CD8-positive, alpha-beta memory T cell (primary cell): ENCODE measurements around the gene UFD1. TPM values are rescaled to one million over a fixed set of nuclear protein-coding genes. Genes with fewer than 3 reads are reported as not detected.

Experiments
- CTCF ChIA-PET: fragments of 350-600 bp; sonication (Branson Sonifier 250); formaldehyde crosslinking; loops from one replicate; lab custom pipeline; 2021; ENCODE audit warnings: antibody characterized with exemption; lab: Charles Lee
- POLR2A ChIA-PET: fragments of 350-600 bp; sonication (Branson Sonifier 250); formaldehyde crosslinking; loops from one replicate; lab custom pipeline; 2021; ENCODE audit warnings: antibody characterized with exemption; lab: Charles Lee
- DNase-seq, 5 donors: peaks; one replicate each; pipeline versions ENCODE4 v3.0.0 to v3.0.0-alpha.2; 2020 to 2022; ENCODE audit warnings: mixed read lengths in 1 of 5
- H3K27ac ChIP-seq: one replicate; pipeline ENCODE4 v1.7.0; 2013; ENCODE audit warnings: low read depth, mild to moderate bottlenecking, low read length, moderate library complexity
- H3K27me3 ChIP-seq: 2 replicates; pipeline ENCODE4 v1.7.0; 2013; ENCODE audit warnings: low read length, mild to moderate bottlenecking; ENCODE audit not compliant: insufficient read depth, poor library complexity, severe bottlenecking
- H3K36me3 ChIP-seq: 2 replicates; pipeline ENCODE4 v1.7.0; 2013; ENCODE audit warnings: mild to moderate bottlenecking, low read length, moderate library complexity; ENCODE audit not compliant: insufficient read depth
- H3K4me1 ChIP-seq: 2 replicates; pipeline ENCODE4 v1.7.0; 2013; ENCODE audit warnings: mild to moderate bottlenecking, low read length, moderate library complexity; ENCODE audit not compliant: insufficient read depth
- H3K4me3 ChIP-seq: 2 replicates; pipeline ENCODE4 v1.7.0; 2013; ENCODE audit warnings: mild to moderate bottlenecking, low read length
- H3K9me3 ChIP-seq: 2 replicates; pipeline ENCODE4 v1.7.0; 2013; ENCODE audit warnings: mild to moderate bottlenecking, low read length
- H3K27ac Mint-ChIP-seq, 8 donors: one replicate each; pipeline ENCODE4 v1.8.0; 2020 to 2021; ENCODE audit warnings: mixed read lengths in 8 of 8, mild to moderate bottlenecking in 6 of 8, inconsistent platforms in 3 of 8, moderate library complexity in 3 of 8
- H3K27me3 Mint-ChIP-seq, 2 donors: one replicate each; pipeline ENCODE4 v1.8.0; 2020 to 2021; ENCODE audit warnings: mixed read lengths in 2 of 2, mild to moderate bottlenecking in 1 of 2, moderate library complexity in 1 of 2
- H3K36me3 Mint-ChIP-seq, 3 donors: one replicate each; pipeline ENCODE4 v1.8.0; 2020 to 2021; ENCODE audit warnings: mixed read lengths in 3 of 3, inconsistent platforms in 1 of 3, mild to moderate bottlenecking in 1 of 3
- H3K4me1 Mint-ChIP-seq, 3 donors: one replicate each; pipeline ENCODE4 v1.8.0; 2020 to 2021; ENCODE audit warnings: mixed read lengths in 3 of 3, inconsistent platforms in 1 of 3, mild to moderate bottlenecking in 1 of 3
- H3K4me3 Mint-ChIP-seq, 7 donors: one replicate each; pipeline ENCODE4 v1.8.0; 2020 to 2021; ENCODE audit warnings: mixed read lengths in 7 of 7, mild to moderate bottlenecking in 6 of 7, moderate library complexity in 4 of 7, inconsistent platforms in 2 of 7
- H3K9me3 Mint-ChIP-seq, 5 donors: one replicate each; pipeline ENCODE4 v1.8.0; 2020 to 2022; ENCODE audit warnings: mixed read lengths in 5 of 5, mild to moderate bottlenecking in 3 of 5, moderate library complexity in 2 of 5, inconsistent platforms in 1 of 5
- polyA plus RNA-seq: library from polyadenylated mRNA; unstranded; fragments of 300-500 nt; fragmentation: Illumina TruSeq; gene quantifications from one replicate; pipeline ENCODE4 v1.2.3, GENCODE V29; 2021
- total RNA-seq, 2 experiments: library from RNA; stranded (reverse); gene quantifications; one replicate each; pipeline ENCODE4 v1.2.3, GENCODE V29; 2021

Gene UFD1
- total and polyA plus RNA-seq, 3 experiments from 2014 or later, result 82.7 to 88.8 (median 87.3) TPM

DNA sequence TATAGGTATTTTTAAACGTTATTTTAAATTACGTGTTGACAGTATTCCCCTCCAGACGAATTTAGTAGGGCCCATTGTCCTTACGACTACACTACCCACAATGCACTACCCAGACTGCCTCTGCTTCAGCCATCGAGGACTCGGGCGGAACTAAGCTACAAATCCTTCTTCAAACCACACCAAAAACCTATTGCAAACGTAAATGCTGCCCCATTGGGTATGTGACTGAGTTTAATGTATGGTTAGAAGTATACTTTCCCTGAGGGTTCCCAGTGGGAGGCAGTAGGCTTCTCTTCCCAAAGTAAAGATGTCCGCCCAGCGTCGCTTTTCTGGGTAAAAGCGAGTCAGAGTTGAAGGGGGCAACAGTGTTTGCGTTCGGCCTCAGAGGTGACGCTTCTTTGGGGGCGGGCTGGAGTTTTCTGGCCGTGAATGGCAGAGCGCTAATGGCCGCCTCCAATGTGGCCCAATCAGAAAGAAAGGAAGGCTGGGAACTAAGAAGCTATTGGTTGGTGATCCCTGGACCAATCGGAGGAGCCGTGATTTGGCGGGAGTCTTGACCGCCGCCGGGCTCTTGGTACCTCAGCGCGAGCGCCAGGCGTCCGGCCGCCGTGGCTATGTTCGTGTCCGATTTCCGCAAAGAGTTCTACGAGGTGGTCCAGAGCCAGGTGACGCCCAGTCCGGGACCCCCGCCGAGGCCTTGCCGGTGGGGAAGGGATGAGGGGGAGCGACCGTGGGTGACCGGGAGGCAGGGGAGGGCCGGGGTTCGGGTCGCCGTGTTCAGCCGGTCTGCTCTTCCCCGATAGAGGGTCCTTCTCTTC lies 571 bp upstream of the UFD1 start, which contains the start of gene CDC45:
Gene CDC45 (plus strand): TSS at position 566 of the 818 bp plus-strand sequence. CDS start 49 bp downstream, at position 615.
- CTCF ChIA-PET, result interaction anchor here (1.0 to 1.8 kb wide), 3 partner anchors 9 to 335 kb away, joined by 3 to 7 read pairs (median 3); partner anchors contain the start of gene ESS2

DNA sequence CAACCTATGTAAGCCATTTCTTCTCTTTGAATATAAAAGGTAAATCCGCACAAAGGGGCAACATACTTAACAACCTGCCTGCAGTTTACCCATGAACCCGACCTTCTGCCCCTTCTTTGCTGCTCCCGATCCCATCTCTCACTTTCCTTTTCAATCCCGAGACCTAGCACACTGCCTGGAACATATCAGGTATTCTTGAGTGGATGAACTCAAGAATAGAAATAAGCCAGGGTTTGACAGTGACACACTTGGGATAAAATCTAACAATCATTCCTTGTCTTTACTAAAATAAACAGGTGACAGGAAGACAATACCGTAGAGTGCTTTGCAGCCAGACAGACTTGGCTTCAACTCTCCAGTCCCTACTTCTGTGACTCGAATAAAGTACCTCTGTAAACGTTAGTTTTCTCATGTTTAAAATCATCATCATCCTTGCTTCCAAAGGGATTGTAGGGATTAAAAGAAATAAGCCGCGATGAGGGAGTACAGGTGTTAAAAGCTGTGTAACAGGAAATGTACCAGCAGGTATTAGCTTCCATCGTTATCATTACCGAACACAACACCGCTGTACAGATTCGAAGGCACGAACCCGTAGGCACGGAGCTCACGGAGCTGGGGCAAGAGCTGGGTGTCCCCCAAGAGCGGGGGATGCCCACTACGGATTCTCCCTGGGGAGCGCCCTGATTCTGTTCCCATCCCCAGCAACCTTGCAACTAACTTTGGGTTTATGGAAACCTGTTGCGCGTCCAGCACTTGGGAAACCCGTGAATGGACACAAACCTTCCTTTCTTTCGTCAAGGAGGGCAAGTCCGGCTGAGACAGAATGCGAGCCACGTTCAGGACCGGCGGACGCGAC lies 720 bp downstream of the UFD1 start:
- Histone ChIP-seq H3K36me3 (peaks cover 16% of the 10 kb centered on the region), H3K4me1 (peaks cover 11% of the 10 kb centered on the region), H3K27me3 (no peaks in the 10 kb centered on the region), H3K4me3 (peak overlapping the region; percentile 85), H3K9me3 (no peaks in the 10 kb centered on the region), H3K27ac (peak overlapping the region; percentile 100)
- Mint-ChIP-seq H3K27ac (peak overlapping the region; percentile 39 to 99 (median 85)), H3K36me3 (peaks cover 0 to 30% (median 4%) of the 10 kb centered on the region in 3 donors), H3K9me3 (no peaks in the 10 kb centered on the region), H3K4me1 (peaks cover 30 to 42% (median 41%) of the 10 kb centered on the region in 3 donors), H3K27me3 (no peaks in the 10 kb centered on the region), H3K4me3 (peak overlapping the region; percentile 85 to 96 (median 93))
- CTCF ChIA-PET, result interaction anchor here (0.6 to 1.8 kb wide), 7 partner anchors 14 to 370 kb away, joined by 3 to 7 read pairs (median 3); partner anchors contain the start of genes ESS2 and MRPL40
- POLR2A ChIA-PET, result interaction anchor here (0.6 to 1.8 kb wide), 3 partner anchors 33 to 573 kb away, joined by 3 to 11 read pairs (median 3); partner anchors contain the start of genes DGCR6, HIRA and MRPL40
- DNase-seq, result peak in 1 of 5 donors; percentile 33

More for the DNA sequence above, 571 bp upstream of the UFD1 start, which contains the start of gene CDC45:
- Mint-ChIP-seq H3K27ac (peak within 1 kb of the TSS; percentile 99 to 100 (median 100)), H3K36me3 (peaks cover 0 to 20% (median 3%) of the 10 kb centered on the region in 3 donors), H3K4me1 (peaks cover 29 to 41% (median 38%) of the 10 kb centered on the region in 3 donors), H3K27me3 (no peaks in the 10 kb centered on the region), H3K4me3 (peak within 1 kb of the TSS; percentile 88 to 99 (median 93)), H3K9me3 (no peaks in the 10 kb centered on the region)
- Histone ChIP-seq H3K4me3 (peak within 1 kb of the TSS; percentile 85), H3K36me3 (peaks cover 8% of the 10 kb centered on the region), H3K9me3 (no peaks in the 10 kb centered on the region), H3K27me3 (no peaks in the 10 kb centered on the region), H3K4me1 (peaks cover 11% of the 10 kb centered on the region), H3K27ac (peak within 1 kb of the TSS; percentile 100)
- peak; percentile 89 to 95 (median 94) for DNase-seq
- POLR2A ChIA-PET, result interaction anchor here (0.6 to 1.5 kb wide), 10 partner anchors 8 to 574 kb away, joined by 3 to 11 read pairs (median 4); partner anchors contain the start of genes C22orf39, CLTCL1, DGCR2 and DGCR6

DNA sequence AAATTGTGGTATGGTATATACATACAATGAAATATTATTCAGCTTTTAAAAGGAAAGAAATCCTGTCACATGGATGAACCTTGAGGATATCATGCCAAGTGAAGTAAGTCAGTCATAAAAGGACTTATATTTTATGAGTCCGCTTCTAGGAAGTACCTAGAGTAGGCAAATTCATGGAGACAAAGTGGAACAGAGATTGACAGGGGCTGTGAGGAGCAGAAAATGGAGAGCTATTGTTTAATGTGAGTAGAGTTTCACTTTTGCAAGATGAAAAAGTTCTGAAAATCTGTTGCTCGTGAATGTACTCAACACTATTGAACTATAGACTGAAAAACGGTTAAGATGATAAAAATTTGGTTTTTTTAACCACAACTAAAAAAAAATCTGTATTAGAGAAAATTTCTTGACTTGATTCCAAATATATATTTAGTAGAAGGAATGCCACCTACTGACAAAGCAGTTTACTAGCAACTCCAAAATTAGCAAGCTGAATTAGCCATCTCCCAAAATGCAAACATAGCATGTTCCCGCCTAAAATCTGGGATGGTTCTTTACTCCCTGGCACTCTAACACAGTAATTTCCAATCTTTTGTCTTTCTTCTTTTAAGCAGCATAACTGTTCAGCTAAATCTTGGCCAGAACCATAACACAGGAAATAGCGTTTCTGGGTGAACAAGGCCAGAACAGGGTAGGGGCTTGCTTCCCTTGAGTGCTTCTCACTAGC lies 1.5 kb downstream of the UFD1 start:
- Histone ChIP-seq H3K27ac (peak overlapping the region; percentile 100), H3K4me1 (peaks cover 11% of the 10 kb centered on the region), H3K9me3 (no peaks in the 10 kb centered on the region), H3K27me3 (no peaks in the 10 kb centered on the region), H3K4me3 (peak overlapping the region; percentile 85), H3K36me3 (peaks cover 23% of the 10 kb centered on the region)
- peaks cover 0 to 38% (median 4%) of the 10 kb centered on the region in 3 donors for H3K36me3 Mint-ChIP-seq
- no peaks in the 10 kb centered on the region for H3K27me3 Mint-ChIP-seq
- H3K4me1 Mint-ChIP-seq, result peaks cover 31 to 42% (median 41%) of the 10 kb centered on the region in 3 donors
- peak overlapping the region; percentile 69 to 99 (median 89) for H3K27ac Mint-ChIP-seq
- ChIA-PET CTCF (interaction anchor here (0.8 to 1.5 kb wide), 5 partner anchors 14 to 369 kb away, joined by 3 to 7 read pairs (median 3); partner anchors contain the start of gene ESS2), POLR2A (interaction anchor here (1.5 to 1.8 kb wide), 2 partner anchors 45 to 572 kb away, joined by 3 to 11 read pairs; partner anchors contain the start of genes DGCR6, HIRA and MRPL40)
- DNase-seq, result peak in 2 of 5 donors; percentile 4 to 18
- peak overlapping the region; percentile 85 to 96 (median 93) for H3K4me3 Mint-ChIP-seq
- no peaks in the 10 kb centered on the region for H3K9me3 Mint-ChIP-seq

DNA sequence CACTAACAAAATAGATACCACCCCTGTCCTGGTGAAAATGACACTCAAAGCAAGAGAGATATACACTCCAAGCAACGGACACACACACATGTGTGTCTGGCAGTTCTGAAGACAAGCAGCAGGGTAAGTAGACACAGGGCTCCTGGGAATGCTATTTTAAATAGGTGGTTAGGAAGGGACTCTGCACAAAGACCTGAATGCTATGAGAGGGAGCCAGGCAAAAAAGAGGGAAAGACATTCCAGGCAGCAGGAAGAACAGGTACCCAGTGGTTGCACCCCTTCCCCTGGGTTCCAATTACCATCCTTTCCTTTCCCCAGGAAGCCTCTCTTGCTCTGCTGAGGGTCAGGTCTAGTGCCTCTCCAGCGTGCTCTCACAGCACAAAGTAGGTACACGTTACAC lies 3.0 kb downstream of the UFD1 start:
- no peak overlapping the region for H3K27ac ChIP-seq
- peaks cover 11% of the 10 kb centered on the region for H3K4me1 ChIP-seq
- peak overlapping the region in 3 of 8 donors; percentile 3 to 26 (median 17) for H3K27ac Mint-ChIP-seq
- peaks cover 36% of the 10 kb centered on the region for H3K36me3 ChIP-seq
- no peaks in the 10 kb centered on the region for H3K9me3 ChIP-seq
- peaks cover 0 to 53% (median 6%) of the 10 kb centered on the region in 3 donors for H3K36me3 Mint-ChIP-seq
- no peak for DNase-seq
- ChIA-PET POLR2A (no interaction called here), CTCF (no interaction called here)
- no peaks in the 10 kb centered on the region for H3K27me3 Mint-ChIP-seq
- peaks cover 33 to 45% (median 41%) of the 10 kb centered on the region in 3 donors for H3K4me1 Mint-ChIP-seq
- no peaks in the 10 kb centered on the region for H3K9me3 Mint-ChIP-seq
- no peaks in the 10 kb centered on the region for H3K27me3 ChIP-seq
- H3K4me3 ChIP-seq, result no peak overlapping the region
- H3K4me3 Mint-ChIP-seq, result peak overlapping the region in 1 of 7 donors; percentile 67

DNA sequence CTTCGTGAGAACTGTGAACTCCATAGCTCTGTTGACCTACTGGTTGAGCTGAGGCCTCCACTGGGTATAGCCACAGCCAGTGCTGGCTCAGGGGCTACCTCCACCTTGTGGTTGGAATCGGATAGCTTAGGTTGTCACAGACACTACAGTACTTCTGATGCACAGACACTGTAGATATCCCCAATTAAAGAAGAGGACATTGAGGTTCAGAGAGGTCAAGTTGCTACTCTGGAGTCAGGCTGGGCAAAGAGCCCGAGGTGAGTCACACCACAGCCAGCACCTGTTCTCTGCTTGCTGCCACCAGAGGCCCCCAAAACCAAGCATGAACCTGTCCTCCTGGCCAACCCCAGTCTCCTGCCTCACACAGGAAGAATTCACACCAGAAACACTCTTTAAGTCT lies 5.4 kb downstream of the UFD1 start:
- Mint-ChIP-seq H3K27ac (no peak overlapping the region), H3K9me3 (no peaks in the 10 kb centered on the region)
- H3K27me3 ChIP-seq, result no peaks in the 10 kb centered on the region

DNA sequence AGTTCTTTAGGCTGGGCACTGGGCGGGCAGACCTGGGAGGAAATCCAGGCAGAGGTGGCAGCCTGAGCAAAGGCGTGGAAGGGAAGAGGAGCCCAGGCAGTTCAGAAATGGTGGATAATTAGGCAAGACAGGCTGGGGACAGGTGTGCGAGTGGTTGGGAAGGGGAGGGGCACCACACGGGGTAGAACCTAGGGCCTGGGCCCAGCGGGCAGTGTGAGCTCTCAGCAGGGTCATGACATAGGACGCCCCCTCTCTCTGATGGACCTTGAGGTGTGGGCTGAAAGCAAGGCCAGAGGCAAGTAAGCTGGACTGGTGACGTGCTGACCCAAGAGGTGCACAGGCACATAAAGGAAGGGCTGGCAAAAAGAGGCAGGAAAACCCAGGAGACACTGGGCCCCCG lies 6.8 kb downstream of the UFD1 start:
- POLR2A ChIA-PET, result no interaction called here

More for the DNA sequence above, 5.4 kb downstream of the UFD1 start:
- Histone ChIP-seq H3K36me3 (peaks cover 58% of the 10 kb centered on the region), H3K4me1 (peaks cover 11% of the 10 kb centered on the region), H3K9me3 (no peaks in the 10 kb centered on the region), H3K4me3 (no peak overlapping the region), H3K27ac (no peak overlapping the region)
- Mint-ChIP-seq H3K36me3 (peaks cover 4 to 73% (median 10%) of the 10 kb centered on the region in 3 donors), H3K4me3 (no peak overlapping the region), H3K27me3 (no peaks in the 10 kb centered on the region), H3K4me1 (peaks cover 28 to 35% (median 30%) of the 10 kb centered on the region in 3 donors)
- DNase-seq, result no peak
- POLR2A ChIA-PET, result interaction anchor here (1.2 kb wide), 1 partner anchor 41 kb away, joined by 3 read pairs; the partner anchor contains the start of gene MRPL40
- CTCF ChIA-PET, result interaction anchor here (1.9 kb wide), 1 partner anchor 27 kb away, joined by 6 read pairs; no protein-coding TSS in a partner anchor

More for the DNA sequence above, 6.8 kb downstream of the UFD1 start:
- H3K27ac Mint-ChIP-seq, result peak overlapping the region in 1 of 8 donors; percentile 92
- peaks cover 71% of the 10 kb centered on the region for H3K36me3 ChIP-seq
- DNase-seq, result no peak
- CTCF ChIA-PET, result no interaction called here
- H3K4me3 ChIP-seq, result no peak overlapping the region
- no peak overlapping the region for H3K4me3 Mint-ChIP-seq
- H3K4me1 ChIP-seq, result peaks cover 3% of the 10 kb centered on the region
- no peaks in the 10 kb centered on the region for H3K9me3 ChIP-seq
- H3K27me3 ChIP-seq, result no peaks in the 10 kb centered on the region
- no peaks in the 10 kb centered on the region for H3K9me3 Mint-ChIP-seq
- peaks cover 17 to 23% (median 19%) of the 10 kb centered on the region in 3 donors for H3K4me1 Mint-ChIP-seq
- peaks cover 4 to 81% (median 16%) of the 10 kb centered on the region in 3 donors for H3K36me3 Mint-ChIP-seq
- no peaks in the 10 kb centered on the region for H3K27me3 Mint-ChIP-seq
- no peak overlapping the region for H3K27ac ChIP-seq
